A673 (cell line): Measurements from ENCODE around the gene PELI2. TPM values are rescaled to one million over a fixed set of nuclear protein-coding genes. Genes with fewer than 3 reads are reported as not detected.

Experiments
- BruUV-seq: library from RNA; stranded (reverse); fragments of 400-500 nt; replicated peaks from 2 replicates; lab custom pipeline; 2021; lab: Mats Ljungman, UMichigan
- CTCF ChIA-PET: fragments of 300-600 bp; sonication (Branson Sonifier 250); formaldehyde crosslinking; loops from one replicate; lab custom pipeline; 2022; ENCODE audit warnings: antibody characterized with exemption; lab: Charles Lee
- POLR2A ChIA-PET: fragments of 300-600 bp; sonication (Branson Sonifier 250); formaldehyde crosslinking; loops from one replicate; lab custom pipeline; 2022; ENCODE audit warnings: antibody characterized with exemption; ENCODE audit not compliant: low non-redundant PET; lab: Charles Lee
- DNase-seq: peaks from one replicate; pipeline ENCODE4 v3.0.0-alpha.2; 2015; ENCODE audit warnings: low spot score
- H3K27ac ChIP-seq: fragments of 200-600 bp; sonication (generic); 2 replicates; pipeline ENCODE4 v1.5.1; 2016; ENCODE audit warnings: mixed run types, low read depth, mild to moderate bottlenecking, mixed read lengths, antibody characterized with exemption, low read length; ENCODE audit not compliant: poor library complexity, severe bottlenecking
- H3K27me3 ChIP-seq: fragments of 200-600 bp; sonication (generic); replicated peaks from 2 replicates; pipeline ENCODE4 v1.6.1; 2017; ENCODE audit warnings: mixed run types, low read depth, mild to moderate bottlenecking, mixed read lengths, antibody characterized with exemption, low read length; ENCODE audit not compliant: insufficient read depth, poor library complexity
- H3K36me3 ChIP-seq: fragments of 200-600 bp; sonication (generic); 2 replicates; pipeline ENCODE4 v1.6.1; 2016; ENCODE audit warnings: mixed run types, mild to moderate bottlenecking, mixed read lengths, antibody characterized with exemption, low read length; ENCODE audit not compliant: insufficient read depth, poor library complexity, severe bottlenecking
- H3K4me1 ChIP-seq: fragments of 200-600 bp; sonication (generic); 2 replicates; pipeline ENCODE4 v1.6.1; 2017; ENCODE audit warnings: mixed run types, mild to moderate bottlenecking, mixed read lengths, antibody characterized with exemption, low read length; ENCODE audit not compliant: insufficient read depth, poor library complexity, severe bottlenecking
- H3K4me3 ChIP-seq: fragments of 200-600 bp; sonication (generic); 2 replicates; pipeline ENCODE4 v1.5.1; 2016; ENCODE audit warnings: low read depth, mixed run types, mild to moderate bottlenecking, mixed read lengths, low read length; ENCODE audit not compliant: poor library complexity, severe bottlenecking
- H3K9me3 ChIP-seq: fragments of 200-600 bp; sonication (generic); 2 replicates; pipeline ENCODE4 v1.6.1; 2016; ENCODE audit warnings: mixed run types, low read depth, mild to moderate bottlenecking, mixed read lengths, antibody characterized with exemption, low read length; ENCODE audit not compliant: poor library complexity, severe bottlenecking
- EZH2 ChIP-seq: fragments of 200-600 bp; sonication (generic); IDR thresholded peaks from 2 replicates; pipeline ENCODE4 v1.6.1; 2017; ENCODE audit warnings: borderline replicate concordance, low read depth, mild to moderate bottlenecking, mixed read lengths, antibody characterized with exemption, low read length; ENCODE audit not compliant: poor library complexity, severe bottlenecking
- intact Hi-C: fragments of 100-400 bp; cut with micrococcal nuclease; formaldehyde crosslinking; loops from one replicate; pipeline ENCODE4 v1.10.0; 2022; ENCODE audit not compliant: unreplicated experiment
- total RNA-seq: library from RNA; stranded (reverse); gene quantifications from 2 replicates; pipeline ENCODE4 v1.2.3, GENCODE V29; 2021
- TF ChIP-seq, protein P1 (sequence below): fragments of 300-800, 200-600 bp; sonication (generic); conservative IDR thresholded peaks from 2 replicates; pipeline ENCODE4 v1.5.1; 2017; ENCODE audit warnings: low read depth, mild to moderate bottlenecking, antibody characterized with exemption, low read length, moderate library complexity, mixed read lengths

Gene PELI2
- total RNA-seq, 1 experiment from 2014 or later: 5.5 TPM

DNA sequence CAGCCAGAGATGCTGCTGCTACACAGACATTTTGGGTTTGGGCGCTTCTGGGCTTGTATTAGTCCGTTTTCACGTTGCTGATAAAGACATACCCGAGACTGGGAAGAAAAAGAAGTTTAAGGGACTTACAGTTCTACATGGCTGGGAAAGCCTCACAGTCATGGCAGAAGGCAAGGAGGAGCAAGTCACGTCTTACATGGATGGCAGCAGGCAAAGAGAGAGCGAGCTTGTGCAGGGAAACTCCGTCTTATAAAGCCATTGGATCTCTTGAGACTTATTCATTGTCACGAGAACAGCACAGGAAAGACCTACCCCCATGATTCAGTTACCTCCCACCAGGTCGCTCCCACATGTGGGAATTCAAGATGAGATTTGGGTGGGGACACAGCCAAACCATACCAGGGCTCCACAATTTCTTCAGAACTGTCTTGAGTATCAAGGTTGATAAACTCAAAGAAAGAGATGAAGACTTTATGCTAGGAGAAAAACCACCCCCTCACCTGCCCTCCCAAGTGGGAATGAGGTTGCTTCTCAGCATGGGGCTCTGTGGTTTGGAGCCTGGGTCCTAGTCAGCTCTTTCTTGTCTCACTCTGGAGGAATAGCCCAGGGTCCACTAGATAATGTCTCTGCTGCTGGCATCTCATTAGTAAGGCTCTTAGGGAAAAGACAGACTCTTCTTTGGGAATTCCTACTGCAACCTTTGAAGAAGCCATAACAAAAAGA lies 200.3 kb downstream of the PELI2 start:
- DNase-seq: no peak
- CTCF ChIA-PET: no interaction called here
- POLR2A ChIA-PET: no interaction called here
- TF ChIP-seq, protein P1, sequence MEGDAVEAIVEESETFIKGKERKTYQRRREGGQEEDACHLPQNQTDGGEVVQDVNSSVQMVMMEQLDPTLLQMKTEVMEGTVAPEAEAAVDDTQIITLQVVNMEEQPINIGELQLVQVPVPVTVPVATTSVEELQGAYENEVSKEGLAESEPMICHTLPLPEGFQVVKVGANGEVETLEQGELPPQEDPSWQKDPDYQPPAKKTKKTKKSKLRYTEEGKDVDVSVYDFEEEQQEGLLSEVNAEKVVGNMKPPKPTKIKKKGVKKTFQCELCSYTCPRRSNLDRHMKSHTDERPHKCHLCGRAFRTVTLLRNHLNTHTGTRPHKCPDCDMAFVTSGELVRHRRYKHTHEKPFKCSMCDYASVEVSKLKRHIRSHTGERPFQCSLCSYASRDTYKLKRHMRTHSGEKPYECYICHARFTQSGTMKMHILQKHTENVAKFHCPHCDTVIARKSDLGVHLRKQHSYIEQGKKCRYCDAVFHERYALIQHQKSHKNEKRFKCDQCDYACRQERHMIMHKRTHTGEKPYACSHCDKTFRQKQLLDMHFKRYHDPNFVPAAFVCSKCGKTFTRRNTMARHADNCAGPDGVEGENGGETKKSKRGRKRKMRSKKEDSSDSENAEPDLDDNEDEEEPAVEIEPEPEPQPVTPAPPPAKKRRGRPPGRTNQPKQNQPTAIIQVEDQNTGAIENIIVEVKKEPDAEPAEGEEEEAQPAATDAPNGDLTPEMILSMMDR: no peak
- no peak for TF ChIP-seq EZH2
- Histone ChIP-seq H3K27ac (no peak overlapping the region), H3K36me3 (no peaks in the 10 kb centered on the region), H3K4me1 (no peaks in the 10 kb centered on the region), H3K4me3 (no peak overlapping the region), H3K27me3 (no peaks in the 10 kb centered on the region), H3K9me3 (no peaks in the 10 kb centered on the region)
- no TSS peak for BruUV-seq
- intact Hi-C loops: no loop called here

DNA sequence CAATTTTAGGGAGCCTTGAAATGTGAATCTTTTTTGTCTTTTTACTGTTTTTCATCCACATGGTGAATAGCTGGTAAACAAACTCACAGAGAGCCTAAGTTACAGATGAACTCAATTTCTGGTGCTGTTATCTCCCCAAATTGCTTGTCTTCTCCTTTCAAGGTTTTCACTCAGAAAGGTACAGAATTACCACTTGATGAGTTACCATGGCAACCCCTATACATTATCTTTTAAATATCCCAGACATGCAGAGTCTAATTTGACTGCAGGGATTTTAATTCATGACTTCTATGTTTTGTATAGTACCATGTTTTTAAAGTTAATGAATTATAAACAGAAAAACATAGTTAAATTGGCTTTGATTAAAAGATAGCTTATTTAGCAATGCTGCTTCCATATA lies 203.7 kb downstream of the PELI2 start:
- Histone ChIP-seq H3K27me3 (no peaks in the 10 kb centered on the region), H3K36me3 (no peaks in the 10 kb centered on the region), H3K9me3 (no peaks in the 10 kb centered on the region), H3K4me3 (no peak overlapping the region), H3K27ac (no peak overlapping the region), H3K4me1 (peaks cover 3% of the 10 kb centered on the region)
- TF ChIP-seq EZH2: no peak
- TF ChIP-seq, protein P1: no peak
- BruUV-seq: no TSS peak
- ChIA-PET POLR2A (no interaction called here), CTCF (no interaction called here)
- DNase-seq: no peak
- intact Hi-C loops: no loop called here

DNA sequence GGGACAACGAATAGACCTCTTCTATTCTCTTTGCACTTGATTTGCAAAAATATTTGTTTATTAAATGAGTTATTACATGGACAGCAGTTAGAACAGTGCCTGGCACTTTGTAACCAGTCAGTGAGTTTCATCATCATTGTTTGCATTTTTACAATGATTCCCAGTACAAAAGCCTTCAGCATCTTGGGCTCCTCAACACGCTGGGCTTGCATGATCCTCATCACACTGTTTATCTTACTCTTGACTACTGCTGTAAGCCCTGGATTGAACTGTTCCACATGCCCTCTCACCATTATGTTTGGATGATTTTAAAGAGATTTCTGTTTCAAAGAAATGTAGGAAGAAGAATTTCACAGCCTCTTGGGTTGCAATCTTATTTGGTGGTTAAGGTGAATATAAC lies 204.3 kb downstream of the PELI2 start:
- Histone ChIP-seq H3K27ac (no peak overlapping the region), H3K9me3 (no peaks in the 10 kb centered on the region), H3K36me3 (no peaks in the 10 kb centered on the region), H3K4me1 (peaks cover 3% of the 10 kb centered on the region), H3K27me3 (no peaks in the 10 kb centered on the region), H3K4me3 (no peak overlapping the region)
- POLR2A ChIA-PET: no interaction called here
- intact Hi-C loops: no loop called here
- CTCF ChIA-PET: no interaction called here
- DNase-seq: no peak
- TF ChIP-seq, protein P1: no peak
- TF ChIP-seq EZH2: no peak
- no TSS peak for BruUV-seq
